Gastrocnemius medialis (tissue), 4 donors: ENCODE results near the gene OR6B1. TPM values are rescaled to one million over a fixed set of nuclear protein-coding genes. Genes with fewer than 3 reads are reported as not detected.

Experiments
- ATAC-seq, 2 donors: fragments of 150-250 bp; one replicate each; pipeline ENCODE4 v1.9.1; 2016
- DNase-seq, 2 donors: peaks; one replicate each; pipeline ENCODE4 v3.0.0-alpha.2; 2019
- H3K27ac ChIP-seq, 4 donors: fragments of 200-600 bp; sonication (generic); 1 replicate in 1 of 4; 2 replicates in 3 of 4; pipeline ENCODE4 v1.5.1; 2016 to 2018; ENCODE audit warnings: mild to moderate bottlenecking in 2 of 4, moderate library complexity in 1 of 4
- H3K27me3 ChIP-seq, 3 donors: fragments of 200-600 bp; sonication (generic) in 2 of 3; 1 replicate in 1 of 3; 2 replicates in 2 of 3; pipeline versions ENCODE4 v1.5.1 to v1.6.0; 2016 to 2019; ENCODE audit warnings: mild to moderate bottlenecking in 1 of 3, moderate library complexity in 1 of 3
- H3K36me3 ChIP-seq, 2 donors: fragments of 200-600 bp; sonication (generic) in 1 of 2; one replicate each; pipeline ENCODE4 v1.5.1; 2017 to 2018
- H3K4me1 ChIP-seq, 2 donors: fragments of 200-600 bp; sonication (generic) in 1 of 2; one replicate each; pipeline ENCODE4 v1.5.1; 2016 to 2017; ENCODE audit warnings: mild to moderate bottlenecking in 2 of 2
- H3K4me3 ChIP-seq, 4 donors: fragments of 200-600 bp; sonication (generic) in 3 of 4; 1 replicate in 1 of 4; 2 replicates in 3 of 4; pipeline ENCODE4 v1.5.1; 2016 to 2019; ENCODE audit warnings: mild to moderate bottlenecking in 2 of 4
- H3K9me3 ChIP-seq, 3 donors: fragments of 200-600 bp; sonication (generic) in 2 of 3; 1 replicate in 1 of 3; 2 replicates in 2 of 3; pipeline ENCODE4 v1.5.1; 2016 to 2019
- POLR2A ChIP-seq, 2 donors: fragments of 450-650 bp; IDR thresholded peaks; one replicate each; pipeline ENCODE4 v1.6.1; 2017; ENCODE audit warnings: antibody characterized with exemption in 2 of 2, mild to moderate bottlenecking in 2 of 2, moderate library complexity in 2 of 2
- in situ Hi-C, 4 donors: fragments of 200-750 bp; cut with MboI; loops; one replicate each; pipeline versions ENCODE4 v1.15.0 to v1.8.0; 2017; ENCODE audit warnings: low sequenced_read_pairs in 4 of 4
- intact Hi-C: fragments of 100-400 bp; cut with DNase I; formaldehyde crosslinking; loops from one replicate; pipeline ENCODE4 v1.15.1; 2023; ENCODE audit warnings: low total_unique reads
- total RNA-seq, 4 donors: library from RNA; depleted of rRNA; stranded (reverse); fragments of >200 nt; gene quantifications; one replicate each; pipeline versions ENCODE4 v1.1.0 to v1.2.3, GENCODE V29; 2016
- TF ChIP-seq, protein P1 (sequence below), 5 experiments: fragments of 450-650 bp in 3 of 5; fragments of 200-600 bp in 2 of 5; sonication (generic) in 2 of 5; IDR thresholded peaks in 4 of 5; conservative IDR thresholded peaks in 1 of 5; 1 replicate in 4 of 5; 2 replicates in 1 of 5; pipeline ENCODE4 v1.5.1; 2016 to 2019; ENCODE audit warnings: antibody characterized with exemption in 5 of 5, mild to moderate bottlenecking in 3 of 5, moderate library complexity in 3 of 5

The OR6B1 gene
- total RNA-seq, 4 donors from 2014 or later, result not detected

- no peak overlapping the region for H3K4me3 ChIP-seq
- TF ChIP-seq, protein P1, sequence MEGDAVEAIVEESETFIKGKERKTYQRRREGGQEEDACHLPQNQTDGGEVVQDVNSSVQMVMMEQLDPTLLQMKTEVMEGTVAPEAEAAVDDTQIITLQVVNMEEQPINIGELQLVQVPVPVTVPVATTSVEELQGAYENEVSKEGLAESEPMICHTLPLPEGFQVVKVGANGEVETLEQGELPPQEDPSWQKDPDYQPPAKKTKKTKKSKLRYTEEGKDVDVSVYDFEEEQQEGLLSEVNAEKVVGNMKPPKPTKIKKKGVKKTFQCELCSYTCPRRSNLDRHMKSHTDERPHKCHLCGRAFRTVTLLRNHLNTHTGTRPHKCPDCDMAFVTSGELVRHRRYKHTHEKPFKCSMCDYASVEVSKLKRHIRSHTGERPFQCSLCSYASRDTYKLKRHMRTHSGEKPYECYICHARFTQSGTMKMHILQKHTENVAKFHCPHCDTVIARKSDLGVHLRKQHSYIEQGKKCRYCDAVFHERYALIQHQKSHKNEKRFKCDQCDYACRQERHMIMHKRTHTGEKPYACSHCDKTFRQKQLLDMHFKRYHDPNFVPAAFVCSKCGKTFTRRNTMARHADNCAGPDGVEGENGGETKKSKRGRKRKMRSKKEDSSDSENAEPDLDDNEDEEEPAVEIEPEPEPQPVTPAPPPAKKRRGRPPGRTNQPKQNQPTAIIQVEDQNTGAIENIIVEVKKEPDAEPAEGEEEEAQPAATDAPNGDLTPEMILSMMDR (IDR thresholded peaks at IDR 0.05 in 4 of 5, conservative IDR thresholded peaks at IDR 0.05 in 1 of 5), result no peak
- no peak for TF ChIP-seq POLR2A (IDR thresholded peaks at IDR 0.05)
- no peak for ATAC-seq
- no peak for DNase-seq
- no peak overlapping the region for H3K27ac ChIP-seq
- H3K4me1 ChIP-seq, result no peaks in the 10 kb centered on the region
- no peaks in the 10 kb centered on the region for H3K27me3 ChIP-seq
- intact Hi-C loops, result no loop called here
- H3K36me3 ChIP-seq, result no peaks in the 10 kb centered on the region
- in situ Hi-C loops, result no loop called here
- H3K9me3 ChIP-seq, result no peaks in the 10 kb centered on the region
These were observed 25.7 kb upstream of the OR6B1 start for GRCh38 chr7:143974459-143974858.

DNA sequence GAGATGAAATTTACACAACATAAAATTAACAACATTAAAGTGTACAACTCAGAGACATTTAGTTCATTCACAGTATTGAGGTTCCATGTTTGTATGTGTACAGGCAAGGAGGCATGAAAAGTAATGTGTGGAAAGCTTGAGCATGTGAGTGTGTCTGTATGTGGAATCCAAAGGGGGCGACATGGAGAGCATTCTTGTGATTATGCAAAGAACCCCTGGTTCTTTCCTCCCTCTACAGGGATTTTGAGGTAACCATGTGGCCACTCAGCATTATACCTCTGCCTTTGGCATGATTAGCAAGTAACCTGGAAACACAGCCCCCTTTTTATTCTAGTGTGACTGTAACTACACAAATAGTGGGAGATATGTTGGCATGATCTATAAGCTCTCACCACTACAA lies 24.5 kb upstream of the OR6B1 start:
- TF ChIP-seq, protein P1 (IDR thresholded peaks at IDR 0.05 in 4 of 5, conservative IDR thresholded peaks at IDR 0.05 in 1 of 5), result no peak
- TF ChIP-seq POLR2A (IDR thresholded peaks at IDR 0.05), result no peak
- ATAC-seq (no peak), DNase-seq (no peak)
- H3K36me3 ChIP-seq, result no peaks in the 10 kb centered on the region
- H3K4me3 ChIP-seq, result no peak overlapping the region
- no peaks in the 10 kb centered on the region for H3K27me3 ChIP-seq
- no peak overlapping the region for H3K27ac ChIP-seq
- in situ Hi-C loops (no loop called here), intact Hi-C loops (no loop called here)
- H3K9me3 ChIP-seq, result no peaks in the 10 kb centered on the region
- H3K4me1 ChIP-seq, result no peaks in the 10 kb centered on the region

DNA sequence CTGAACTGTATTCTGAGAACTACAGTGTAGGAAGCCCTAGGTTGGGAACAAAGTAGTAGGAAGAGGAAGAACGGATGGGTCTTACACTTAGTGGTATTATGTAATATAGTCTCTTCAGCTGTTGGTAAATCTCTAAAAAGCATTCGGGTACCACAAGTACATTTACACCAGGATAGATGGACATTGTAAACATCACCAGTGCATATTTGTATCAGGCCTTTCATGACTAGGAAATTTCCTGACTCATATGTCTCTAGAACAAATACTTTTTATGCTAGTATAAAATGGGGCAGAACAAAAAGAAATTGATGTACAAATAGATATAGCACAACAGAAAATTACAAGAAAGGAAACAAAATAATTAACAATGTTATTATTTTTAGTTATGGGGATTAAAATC lies 21.5 kb upstream of the OR6B1 start:
- no peak for TF ChIP-seq POLR2A (IDR thresholded peaks at IDR 0.05)
- TF ChIP-seq, protein P1 (IDR thresholded peaks at IDR 0.05 in 4 of 5, conservative IDR thresholded peaks at IDR 0.05 in 1 of 5), result no peak
- intact Hi-C loops, result no loop called here
- in situ Hi-C loops, result no loop called here

GRCh38 chr7:143979359-143979758 lies 20.8 kb upstream of the OR6B1 start:
- in situ Hi-C loops (no loop called here), intact Hi-C loops (no loop called here)
- H3K27ac ChIP-seq, result no peak overlapping the region
- no peaks in the 10 kb centered on the region for H3K4me1 ChIP-seq
- no peaks in the 10 kb centered on the region for H3K27me3 ChIP-seq
- no peaks in the 10 kb centered on the region for H3K9me3 ChIP-seq
- TF ChIP-seq, protein P1 (IDR thresholded peaks at IDR 0.05 in 4 of 5, conservative IDR thresholded peaks at IDR 0.05 in 1 of 5), result no peak
- no peak for TF ChIP-seq POLR2A (IDR thresholded peaks at IDR 0.05)
- no peaks in the 10 kb centered on the region for H3K36me3 ChIP-seq
- DNase-seq, result no peak
- no peak for ATAC-seq
- no peak overlapping the region for H3K4me3 ChIP-seq

More for the DNA sequence above, 21.5 kb upstream of the OR6B1 start:
- Histone ChIP-seq H3K27ac (no peak overlapping the region), H3K4me3 (no peak overlapping the region), H3K27me3 (no peaks in the 10 kb centered on the region), H3K4me1 (no peaks in the 10 kb centered on the region), H3K36me3 (no peaks in the 10 kb centered on the region), H3K9me3 (no peaks in the 10 kb centered on the region)
- ATAC-seq, result no peak
- no peak for DNase-seq

- no peak for TF ChIP-seq POLR2A (IDR thresholded peaks at IDR 0.05)
- TF ChIP-seq, protein P1 (IDR thresholded peaks at IDR 0.05 in 4 of 5, conservative IDR thresholded peaks at IDR 0.05 in 1 of 5), result no peak
- intact Hi-C loops, result no loop called here
- no peak for DNase-seq
- H3K4me1 ChIP-seq, result no peaks in the 10 kb centered on the region
- H3K27me3 ChIP-seq, result no peaks in the 10 kb centered on the region
- no peak for ATAC-seq
- no peaks in the 10 kb centered on the region for H3K9me3 ChIP-seq
- no peak overlapping the region for H3K4me3 ChIP-seq
- H3K36me3 ChIP-seq, result no peaks in the 10 kb centered on the region
- H3K27ac ChIP-seq, result no peak overlapping the region
- in situ Hi-C loops, result no loop called here
These were observed 20.1 kb upstream of the OR6B1 start for GRCh38 chr7:143979998-143980397.
